Upper lobe of left lung (tissue), 6 donors: ENCODE measurements around the gene ATL1. TPM values are rescaled to one million over a fixed set of nuclear protein-coding genes. Genes with fewer than 3 reads are reported as not detected.

ENCODE experiments used
- ATAC-seq, 2 donors: fragments of 200-7000 bp; cut with Tn5 transposase; one replicate each; pipeline ENCODE4 v1.9.1; 2022; ENCODE audit warnings: mild to moderate bottlenecking in 2 of 2, moderate library complexity in 2 of 2; ENCODE audit not compliant: low FRiP score in 2 of 2
- DNase-seq, 2 donors: peaks; one replicate each; pipeline ENCODE4 v3.0.0-alpha.2; 2019 to 2020
- H3K27ac ChIP-seq, 4 donors: fragments of 200-600 bp; sonication (generic); one replicate each; pipeline ENCODE4 v1.5.1; 2016 to 2019
- H3K27me3 ChIP-seq, 4 donors: fragments of 200-600 bp; sonication (generic); one replicate each; pipeline ENCODE4 v1.5.1; 2017 to 2019
- H3K36me3 ChIP-seq, 4 donors: fragments of 200-600 bp; sonication (generic); one replicate each; pipeline ENCODE4 v1.5.1; 2016 to 2019
- H3K4me1 ChIP-seq, 4 donors: fragments of 200-600 bp; sonication (generic); one replicate each; pipeline ENCODE4 v1.5.1; 2018 to 2019
- H3K4me3 ChIP-seq, 4 donors: fragments of 200-600 bp; sonication (generic); one replicate each; pipeline ENCODE4 v1.5.1; 2017 to 2019; ENCODE audit warnings: mild to moderate bottlenecking in 2 of 4, moderate library complexity in 1 of 4
- H3K9me3 ChIP-seq, 4 donors: fragments of 200-600 bp; sonication (generic); one replicate each; pipeline ENCODE4 v1.5.1; 2018 to 2019
- CTCF ChIP-seq, 6 experiments: fragments of 450-650 bp in 4 of 6; fragments of 200-600 bp in 2 of 6; sonication (generic) in 2 of 6; IDR thresholded peaks; one replicate each; pipeline ENCODE4 v1.5.1; 2016 to 2019; ENCODE audit warnings: antibody characterized with exemption in 6 of 6
- EP300 ChIP-seq, 4 donors: sonication (generic); formaldehyde crosslinking; IDR thresholded peaks; one replicate each; pipeline ENCODE4 v1.5.1; 2017; ENCODE audit warnings: antibody characterized with exemption in 4 of 4, control low read depth in 2 of 4
- POLR2A ChIP-seq, 4 donors: fragments of 450-650 bp; IDR thresholded peaks; one replicate each; pipeline ENCODE4 v1.5.1; 2016 to 2017; ENCODE audit warnings: antibody characterized with exemption in 4 of 4, mild to moderate bottlenecking in 2 of 4
- POLR2AphosphoS5 ChIP-seq, 2 donors: sonication (generic); formaldehyde crosslinking; IDR thresholded peaks; one replicate each; pipeline ENCODE4 v1.5.1; 2017; ENCODE audit warnings: antibody characterized with exemption in 2 of 2
- WGBS, 2 donors: methylation state at CpG; one replicate each; pipeline ENCODE4 v1.1.5; 2017 to 2018; 5-methylcytosine and 5-hydroxymethylcytosine counted together
- total RNA-seq, 6 donors: library from RNA; depleted of rRNA in 4 of 6; stranded (reverse); fragments of >200 nt in 4 of 6; gene quantifications; one replicate each; pipeline versions ENCODE4 v1.1.0 to v1.2.1, GENCODE V29; 2016 to 2021
- donor health status: DM: no; HTN: no; CAD: no; lungs with moderate emphysema.
- donor health status: DM: no; HTN: yes; CAD: no; lungs with severe emphysema.

The ATL1 gene
- total RNA-seq, 6 donors from 2014 or later = 1.3 to 7.9 (median 5.3) TPM

GRCh38 chr14:50560931-50561285, 963 bp downstream of the ATL1 start:
- H3K36me3 ChIP-seq = no peaks in the 10 kb centered on the region
- H3K27me3 ChIP-seq = no peaks in the 10 kb centered on the region
- TF ChIP-seq POLR2A (IDR thresholded peaks at IDR 0.05) = peak in 3 of 4 donors; percentile 23 to 44 (median 28)
- TF ChIP-seq CTCF (IDR thresholded peaks at IDR 0.05) = no peak
- peak; percentile 44 to 66 for TF ChIP-seq POLR2AphosphoS5 (IDR thresholded peaks at IDR 0.05)
- H3K4me3 ChIP-seq = peak overlapping the region; percentile 56 to 93 (median 76)
- DNase-seq (peak; percentile 85 to 94), ATAC-seq (peak; percentile 90 to 94)
- peak overlapping the region; percentile 85 to 92 (median 90) for H3K27ac ChIP-seq
- H3K4me1 ChIP-seq = peaks cover 0 to 16% (median 14%) of the 10 kb centered on the region in 4 donors
- 1 to 2% methylated on average over 21 of the region's 21 CpGs for WGBS, 2 donors
- no peaks in the 10 kb centered on the region for H3K9me3 ChIP-seq

DNA sequence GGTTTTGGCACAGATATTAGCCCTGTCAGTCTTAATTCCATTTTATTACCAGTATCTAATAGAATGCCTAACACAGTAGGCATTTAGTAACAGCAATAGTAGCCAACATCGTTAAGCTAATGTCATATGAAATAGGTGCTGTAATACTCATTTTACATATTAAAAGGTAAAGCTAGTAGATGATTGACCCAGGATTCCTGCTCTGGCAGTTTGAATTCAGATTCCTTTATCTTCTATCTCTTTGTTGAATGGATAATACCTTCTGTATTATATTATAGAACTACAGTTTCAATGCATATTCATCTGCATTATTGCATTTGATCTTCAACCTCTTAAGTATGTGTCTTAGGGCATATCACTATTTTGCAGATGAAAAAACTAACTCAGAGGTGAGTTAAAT, 2.9 kb downstream of the ATL1 start:
- no peaks in the 10 kb centered on the region for H3K36me3 ChIP-seq
- 79 to 85% methylated on average over 1 of the region's 1 CpG for WGBS, 2 donors
- H3K9me3 ChIP-seq = no peaks in the 10 kb centered on the region
- no peaks in the 10 kb centered on the region for H3K27me3 ChIP-seq
- H3K4me3 ChIP-seq = no peak overlapping the region
- no peak for ATAC-seq
- TF ChIP-seq POLR2AphosphoS5 (IDR thresholded peaks at IDR 0.05) (no peak), POLR2A (IDR thresholded peaks at IDR 0.05) (no peak), EP300 (IDR thresholded peaks at IDR 0.05) (no peak), CTCF (IDR thresholded peaks at IDR 0.05) (no peak)
- H3K27ac ChIP-seq = no peak overlapping the region
- peaks cover 0 to 16% (median 14%) of the 10 kb centered on the region in 4 donors for H3K4me1 ChIP-seq
- DNase-seq = no peak

- ATAC-seq (no peak), DNase-seq (no peak)
- H3K4me1 ChIP-seq = no peaks in the 10 kb centered on the region
- no peaks in the 10 kb centered on the region for H3K27me3 ChIP-seq
- no peak overlapping the region for H3K27ac ChIP-seq
- H3K36me3 ChIP-seq = no peaks in the 10 kb centered on the region
- TF ChIP-seq CTCF (IDR thresholded peaks at IDR 0.05) (no peak), POLR2AphosphoS5 (IDR thresholded peaks at IDR 0.05) (no peak), EP300 (IDR thresholded peaks at IDR 0.05) (no peak)
- H3K4me3 ChIP-seq = no peak overlapping the region
- peaks cover 10 to 22% (median 17%) of the 10 kb centered on the region in 4 donors for H3K9me3 ChIP-seq
Measured at GRCh38 chr14:50569714-50570274, 9.8 kb downstream of the ATL1 start.

- 86 to 88% methylated on average over 2 of the region's 2 CpGs for WGBS, 2 donors
- Histone ChIP-seq H3K27me3 (no peaks in the 10 kb centered on the region), H3K36me3 (no peaks in the 10 kb centered on the region), H3K27ac (no peak overlapping the region), H3K4me1 (no peaks in the 10 kb centered on the region), H3K4me3 (no peak overlapping the region), H3K9me3 (peaks cover 10 to 22% (median 17%) of the 10 kb centered on the region in 4 donors)
- TF ChIP-seq POLR2AphosphoS5 (IDR thresholded peaks at IDR 0.05) (no peak), CTCF (IDR thresholded peaks at IDR 0.05) (no peak), POLR2A (IDR thresholded peaks at IDR 0.05) (no peak)
- ATAC-seq (no peak), DNase-seq (no peak)
Measured at GRCh38 chr14:50573862-50574261, 13.9 kb downstream of the ATL1 start.

DNA sequence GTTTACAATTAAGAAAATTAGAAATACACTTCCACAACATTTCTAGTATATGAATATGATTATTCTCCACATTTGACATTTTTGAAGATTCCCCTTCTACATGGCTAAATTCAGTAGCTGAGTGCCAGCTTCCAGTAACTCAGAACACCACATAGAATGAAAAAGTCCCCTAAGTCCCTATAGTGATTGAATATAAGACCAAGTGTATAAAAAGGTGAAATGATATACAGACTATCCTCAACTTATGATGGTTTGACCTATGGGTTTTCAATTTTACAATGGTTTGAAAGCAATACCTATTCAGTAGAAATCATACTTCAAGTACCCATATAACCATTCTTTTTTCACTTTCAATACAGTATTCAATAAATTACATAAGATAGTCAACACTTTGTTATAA, 15.8 kb downstream of the ATL1 start:
- H3K27me3 ChIP-seq = no peaks in the 10 kb centered on the region
- no peaks in the 10 kb centered on the region for H3K4me1 ChIP-seq
- H3K27ac ChIP-seq = no peak overlapping the region
- no peak overlapping the region for H3K4me3 ChIP-seq
- H3K36me3 ChIP-seq = no peaks in the 10 kb centered on the region
- no peak for DNase-seq
- peaks cover 0 to 5% (median 2%) of the 10 kb centered on the region in 4 donors for H3K9me3 ChIP-seq
- TF ChIP-seq POLR2AphosphoS5 (IDR thresholded peaks at IDR 0.05) = no peak
- TF ChIP-seq CTCF (IDR thresholded peaks at IDR 0.05) = no peak
- no peak for TF ChIP-seq EP300 (IDR thresholded peaks at IDR 0.05)
- no peak for TF ChIP-seq POLR2A (IDR thresholded peaks at IDR 0.05)
- ATAC-seq = no peak
